Stimulated activated naive CD8-positive, alpha-beta T cell treated with anti-CD3 and anti-CD28 coated beads, Interleukin-15, amount 100 ng/mL, for 72 hours (primary cell): Measurements from ENCODE around the gene ANAPC16.
"Not testable (repeated sequence)": the region's sequence is repeated elsewhere in the genome, so short reads cannot be mapped to it uniquely, and the experiment has no call there.

Experiments used
- ATAC-seq: fragments of 150-1000 bp; cut with Tn5 transposase; 2 replicates; pipeline ENCODE4 v1.10.0; 2021; ENCODE audit warnings: mild to moderate bottlenecking, moderate library complexity
- DNase-seq, 2 donors: peaks; one replicate each; pipeline ENCODE4 v3.0.0; 2021 to 2022
- H3K27ac Mint-ChIP-seq, 2 donors: one replicate each; pipeline ENCODE4 v1.8.0; 2022; ENCODE audit warnings: mild to moderate bottlenecking in 2 of 2, mixed read lengths in 2 of 2, moderate library complexity in 2 of 2
- H3K27me3 Mint-ChIP-seq: one replicate; pipeline ENCODE4 v1.8.0; 2022; ENCODE audit warnings: mixed read lengths
- H3K4me1 Mint-ChIP-seq: one replicate; pipeline ENCODE4 v1.8.0; 2022; ENCODE audit warnings: mild to moderate bottlenecking, mixed read lengths
- H3K4me3 Mint-ChIP-seq, 2 donors: one replicate each; pipeline ENCODE4 v1.8.0; 2022; ENCODE audit warnings: mild to moderate bottlenecking in 2 of 2, mixed read lengths in 2 of 2, moderate library complexity in 1 of 2
- H3K9me3 Mint-ChIP-seq, 2 donors: one replicate each; pipeline ENCODE4 v1.8.0; 2022; ENCODE audit warnings: mixed read lengths in 2 of 2

ANAPC16 gene

DNA sequence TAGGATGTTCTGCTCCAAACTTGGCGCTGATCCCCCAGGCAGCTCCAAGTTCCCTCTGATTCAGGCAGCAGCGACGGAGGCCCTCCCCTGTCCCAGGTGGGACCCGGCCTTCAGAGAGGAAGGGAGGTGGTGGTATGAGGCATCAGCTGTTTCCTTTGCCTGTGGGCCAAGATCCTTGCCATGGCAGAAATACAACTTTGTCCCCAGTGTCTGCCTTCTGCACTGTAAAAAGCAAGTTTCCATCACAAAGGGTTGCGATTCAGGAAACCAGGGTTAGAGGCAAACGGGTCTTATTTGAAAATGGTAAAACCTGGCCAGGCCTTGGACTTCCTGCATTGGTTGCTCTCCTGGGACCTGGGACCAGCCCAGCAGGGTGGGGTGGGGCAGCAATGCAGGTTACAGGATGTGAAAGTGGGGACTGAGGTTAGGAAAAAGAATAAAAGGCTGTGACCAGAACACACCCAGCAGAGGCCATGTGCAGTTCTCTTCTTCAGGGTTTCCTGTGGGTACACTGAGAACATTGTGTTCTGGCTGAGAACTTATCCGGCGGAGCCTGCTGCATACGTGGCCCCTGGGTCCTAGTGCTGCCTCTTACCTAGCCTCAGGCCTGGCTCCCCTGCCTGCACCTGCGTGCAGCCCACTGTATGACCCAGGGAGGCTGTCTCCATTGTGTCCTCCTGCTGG is 32.8 kb downstream of the ANAPC16 start:
- DNase-seq, result peak; percentile 76 to 89
- Mint-ChIP-seq H3K4me3 (peak overlapping the region; percentile 85 to 88), H3K27me3 (no peaks in the 10 kb centered on the region), H3K27ac (peak overlapping the region; percentile 93), H3K9me3 (no peaks in the 10 kb centered on the region), H3K4me1 (peaks cover 94% of the 10 kb centered on the region)
- peak; percentile 94 for ATAC-seq

DNA sequence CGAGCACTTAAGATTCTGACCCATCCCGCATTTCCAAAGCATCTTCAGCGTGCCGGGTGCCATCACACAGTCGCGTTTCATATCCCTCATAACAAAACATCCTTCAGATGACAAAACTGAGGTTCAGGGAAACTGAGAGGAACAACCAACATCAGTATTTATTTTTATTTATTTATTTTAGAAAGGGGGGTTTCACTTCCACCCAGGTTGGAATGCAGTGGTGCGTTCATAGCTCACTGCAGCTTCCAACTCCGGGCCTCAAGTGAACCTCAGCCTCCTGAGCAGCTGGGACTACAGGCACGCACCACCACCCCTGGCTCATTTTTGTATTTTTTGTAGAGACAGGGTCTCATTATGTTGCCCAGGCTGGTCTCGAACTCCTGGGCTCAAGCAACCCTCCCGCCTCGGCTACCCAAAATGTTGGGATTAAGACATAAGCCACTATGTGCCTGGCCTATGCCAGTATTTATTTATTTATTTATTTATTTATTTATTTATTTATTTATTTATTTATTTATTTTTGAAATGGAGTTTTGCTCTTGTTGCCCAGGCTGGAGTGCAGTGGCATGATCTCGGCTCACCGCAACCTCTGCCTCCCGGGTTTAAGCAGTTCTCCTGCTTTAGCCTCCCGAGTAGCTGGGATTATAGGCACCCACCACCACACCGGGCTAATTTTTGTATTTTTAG is 33.5 kb downstream of the ANAPC16 start:
- not testable (repeated sequence) for DNase-seq

DNA sequence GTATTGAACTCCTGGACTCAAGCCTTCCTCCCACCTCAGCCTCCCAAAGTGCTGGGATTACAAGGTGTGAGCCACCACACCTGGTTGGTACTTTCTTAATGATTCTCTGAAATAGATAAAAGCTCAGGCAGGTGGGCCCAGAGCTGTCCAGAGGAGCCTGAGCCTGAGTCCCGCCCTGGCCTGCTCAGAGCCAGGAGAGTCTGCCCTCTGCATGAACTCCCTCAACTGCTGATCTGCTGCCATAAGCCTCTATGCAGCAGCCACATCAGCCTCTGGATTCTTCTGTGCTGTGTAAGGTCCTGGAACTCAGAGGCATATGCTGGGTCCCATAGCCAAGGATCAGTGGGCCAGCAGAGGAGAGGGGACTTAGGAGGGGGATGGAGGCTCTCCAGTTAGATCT is 34.9 kb downstream of the ANAPC16 start:
- Mint-ChIP-seq H3K9me3 (no peaks in the 10 kb centered on the region), H3K4me1 (peaks cover 94% of the 10 kb centered on the region), H3K27me3 (no peaks in the 10 kb centered on the region), H3K4me3 (peak overlapping the region; percentile 4 to 35), H3K27ac (peak overlapping the region in 1 of 2 donors; percentile 83)
- DNase-seq (no peak), ATAC-seq (no peak)

More for the DNA sequence above, 33.5 kb downstream of the ANAPC16 start:
- not testable (repeated sequence) for H3K9me3 Mint-ChIP-seq, ATAC-seq, H3K27me3 Mint-ChIP-seq
- Mint-ChIP-seq H3K4me3 (peak overlapping the region; percentile 85 to 88), H3K4me1 (peaks cover 94% of the 10 kb centered on the region), H3K27ac (peak overlapping the region; percentile 93)

DNA sequence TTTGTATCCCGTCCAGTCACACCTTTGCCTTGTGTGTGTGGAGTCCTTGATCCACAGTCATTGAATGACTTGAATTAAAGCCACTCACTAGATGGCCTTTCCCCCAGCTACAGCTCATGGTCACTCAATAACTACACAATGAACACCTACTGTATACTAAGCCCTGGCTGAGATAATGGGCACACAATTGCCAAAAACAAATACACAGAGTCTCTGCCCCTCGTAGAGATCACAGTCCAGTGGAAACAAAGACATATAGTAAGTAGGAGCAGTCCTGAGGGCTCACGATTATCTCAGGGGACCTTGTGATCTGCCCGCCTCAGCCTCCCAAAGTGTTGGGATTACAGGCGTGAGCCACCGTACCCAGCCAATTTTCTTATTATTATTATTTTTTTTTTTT is 35.8 kb downstream of the ANAPC16 start:
- Mint-ChIP-seq H3K27ac (no peak overlapping the region), H3K4me1 (peaks cover 94% of the 10 kb centered on the region), H3K4me3 (no peak overlapping the region), H3K27me3 (no peaks in the 10 kb centered on the region), H3K9me3 (no peaks in the 10 kb centered on the region)
- no peak for DNase-seq
- ATAC-seq, result no peak

DNA sequence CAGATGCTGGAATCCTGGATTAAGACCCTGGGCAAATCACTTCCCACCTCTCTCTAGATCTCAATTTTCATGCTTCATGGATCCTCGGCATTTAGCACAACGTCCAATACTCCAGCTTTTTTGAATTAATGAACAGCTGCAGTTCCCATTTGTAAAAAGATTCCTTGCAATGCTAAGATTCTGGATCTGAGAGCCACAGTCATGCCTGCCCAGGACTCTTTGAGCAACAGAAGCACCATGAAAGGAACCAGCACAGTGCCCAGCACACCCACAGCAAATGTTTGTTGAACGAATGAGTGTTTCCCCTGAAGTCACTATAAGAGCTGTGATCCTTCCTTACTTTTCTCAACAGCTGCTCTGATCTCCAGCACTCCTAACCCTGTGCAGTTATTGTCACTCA is 37.2 kb downstream of the ANAPC16 start:
- Mint-ChIP-seq H3K9me3 (no peaks in the 10 kb centered on the region), H3K4me3 (peak overlapping the region in 1 of 2 donors; percentile 1), H3K27me3 (no peaks in the 10 kb centered on the region), H3K27ac (peak overlapping the region in 1 of 2 donors; percentile 47), H3K4me1 (peaks cover 91% of the 10 kb centered on the region)
- DNase-seq (no peak), ATAC-seq (no peak)

DNA sequence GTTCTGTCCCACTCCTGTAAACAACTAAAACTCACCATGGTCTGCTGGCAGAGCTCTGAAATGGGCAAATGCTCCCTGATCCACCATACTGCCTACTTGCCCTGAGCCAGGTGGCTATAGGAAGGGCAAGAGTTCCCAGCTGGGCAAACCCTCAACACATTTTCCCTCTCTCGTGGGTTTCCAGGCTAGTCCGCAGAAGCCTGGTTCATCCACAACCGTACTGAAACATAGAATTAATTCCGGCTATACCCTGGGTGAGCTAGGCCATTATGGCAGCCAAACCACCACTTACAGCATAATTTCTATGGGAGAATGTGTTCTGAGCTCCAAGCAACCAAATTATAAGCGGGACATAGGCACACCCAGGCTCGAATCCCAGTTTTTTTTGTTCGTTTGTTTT is 37.8 kb downstream of the ANAPC16 start:
- no peaks in the 10 kb centered on the region for H3K27me3 Mint-ChIP-seq
- no peak for ATAC-seq
- peak overlapping the region in 1 of 2 donors; percentile 1 for H3K4me3 Mint-ChIP-seq

DNA sequence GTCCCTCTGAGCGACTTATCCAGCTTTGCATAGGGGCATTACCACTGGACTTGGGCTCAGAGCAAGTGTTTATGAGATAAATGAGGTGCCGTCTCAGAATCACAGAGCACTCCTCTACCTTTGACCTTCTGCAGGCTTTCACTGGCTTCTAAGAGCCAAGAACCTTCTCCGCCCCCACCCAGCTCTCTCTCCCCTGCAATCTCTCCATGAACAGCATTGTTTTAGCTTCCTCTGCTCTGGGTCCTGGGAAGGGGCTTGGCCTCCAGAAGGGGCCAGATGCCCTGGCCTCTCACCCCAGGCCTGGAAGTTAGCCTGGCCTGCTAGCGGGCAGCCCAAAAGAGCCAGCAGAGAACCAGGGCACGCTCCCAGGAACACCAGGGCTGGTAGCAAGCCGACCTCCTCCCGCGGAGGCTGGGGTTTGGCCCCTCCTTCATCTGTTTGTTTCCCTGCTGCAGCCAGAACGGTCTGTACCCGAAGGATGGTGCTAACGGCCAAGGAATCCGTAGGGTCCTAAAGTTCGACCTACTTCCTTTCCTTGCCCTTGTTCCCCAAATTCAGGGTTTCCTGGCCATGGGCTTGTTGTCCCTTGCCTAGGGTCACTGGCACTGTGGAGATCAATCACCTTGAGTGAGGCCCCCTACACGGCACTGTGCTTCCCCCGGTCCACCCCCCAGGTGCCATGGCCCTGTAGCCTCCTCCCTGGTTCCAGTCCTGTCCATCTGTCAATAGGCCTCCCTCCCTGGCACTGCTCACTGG is 39.2 kb downstream of the ANAPC16 start:
- H3K4me1 Mint-ChIP-seq, result peaks cover 93% of the 10 kb centered on the region
- H3K27ac Mint-ChIP-seq, result peak overlapping the region; percentile 92 to 94
- ATAC-seq, result peak; percentile 78
- peak; percentile 50 to 63 for DNase-seq
- H3K27me3 Mint-ChIP-seq, result no peaks in the 10 kb centered on the region
- peak overlapping the region; percentile 91 to 96 for H3K4me3 Mint-ChIP-seq
- H3K9me3 Mint-ChIP-seq, result no peaks in the 10 kb centered on the region

More for the DNA sequence above, 37.8 kb downstream of the ANAPC16 start:
- no peaks in the 10 kb centered on the region for H3K9me3 Mint-ChIP-seq
- DNase-seq, result no peak
- H3K27ac Mint-ChIP-seq, result peak overlapping the region in 1 of 2 donors; percentile 47
- peaks cover 90% of the 10 kb centered on the region for H3K4me1 Mint-ChIP-seq

DNA sequence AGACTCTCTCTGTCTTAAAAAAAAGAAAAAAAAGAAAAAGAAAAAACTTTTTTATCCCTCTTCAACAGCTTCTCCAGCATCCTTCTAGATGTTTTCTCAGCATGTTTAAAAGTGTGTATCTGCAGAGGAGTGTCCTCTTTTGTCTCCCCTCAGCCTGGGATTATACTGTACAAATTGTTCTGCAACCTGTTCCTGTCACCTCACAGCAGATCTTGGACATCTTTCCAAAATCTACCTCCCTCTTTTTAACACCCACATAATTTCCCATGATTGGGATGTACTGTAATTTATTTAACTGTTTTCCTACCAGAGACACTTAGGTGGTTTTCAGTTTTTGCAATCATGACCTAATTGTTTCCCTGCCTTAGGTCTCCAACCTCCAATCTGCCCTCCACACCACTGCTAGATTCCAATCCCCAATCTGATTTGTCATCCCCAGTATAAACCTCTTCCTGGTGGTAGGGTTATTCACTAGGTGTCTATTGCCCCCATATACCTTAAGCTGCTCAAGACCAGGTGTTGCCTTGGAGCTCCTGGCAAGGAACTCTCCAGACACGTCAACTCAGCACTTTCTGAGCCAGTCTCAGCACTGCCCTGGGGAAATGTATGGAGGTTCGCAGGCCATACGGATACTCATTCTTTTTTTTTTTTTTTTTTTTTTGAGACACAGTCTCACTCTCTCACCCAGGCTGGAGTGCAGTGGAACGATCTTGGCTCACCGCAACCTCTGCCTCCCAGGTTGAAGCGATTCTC is 40.3 kb downstream of the ANAPC16 start:
- Mint-ChIP-seq H3K4me3 (peak overlapping the region; percentile 19 to 67), H3K27ac (peak overlapping the region in 1 of 2 donors; percentile 15), H3K9me3 (no peaks in the 10 kb centered on the region), H3K4me1 (peaks cover 96% of the 10 kb centered on the region), H3K27me3 (no peaks in the 10 kb centered on the region)
- DNase-seq (no peak), ATAC-seq (no peak)

DNA sequence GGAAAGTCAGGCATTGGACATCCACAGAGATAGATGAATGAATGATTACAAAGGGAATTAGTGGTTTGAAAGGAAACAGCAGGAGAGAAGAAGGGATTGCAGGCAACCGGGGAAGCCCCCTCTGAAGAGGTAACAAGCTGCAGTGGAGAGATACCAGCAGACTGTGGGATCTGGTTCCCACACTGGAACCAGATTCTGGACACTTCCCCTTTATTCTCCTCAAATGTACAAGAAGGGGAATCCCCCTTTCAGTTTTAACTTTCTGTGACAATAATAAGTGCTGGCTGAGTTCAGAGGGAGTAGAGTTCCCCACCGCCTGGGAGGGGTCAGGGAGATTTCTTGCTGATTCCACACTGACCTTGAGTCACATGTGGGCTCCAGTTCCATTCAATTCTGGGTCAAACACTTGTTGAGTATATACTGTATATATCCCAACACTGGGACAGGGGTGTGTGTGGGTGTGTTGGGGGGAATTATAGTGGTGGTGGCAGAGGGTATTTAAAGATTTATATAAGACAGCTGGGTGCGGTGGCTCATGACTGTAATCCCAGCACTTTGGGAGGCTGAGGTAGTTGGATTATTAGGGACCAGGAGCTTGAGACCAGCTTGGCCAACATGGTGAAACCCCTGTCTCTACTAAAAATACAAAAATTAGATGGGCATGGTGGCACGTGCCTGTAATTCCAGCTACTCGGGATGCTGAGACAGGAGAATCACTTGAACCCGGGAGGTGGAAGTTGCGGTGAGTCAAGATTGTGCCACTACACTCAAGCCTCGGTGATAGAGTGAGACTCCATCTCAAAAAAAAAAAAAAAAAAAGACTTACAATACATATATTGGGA is 41.5 kb downstream of the ANAPC16 start:
- H3K9me3 Mint-ChIP-seq, result no peaks in the 10 kb centered on the region
- ATAC-seq, result no peak

DNA sequence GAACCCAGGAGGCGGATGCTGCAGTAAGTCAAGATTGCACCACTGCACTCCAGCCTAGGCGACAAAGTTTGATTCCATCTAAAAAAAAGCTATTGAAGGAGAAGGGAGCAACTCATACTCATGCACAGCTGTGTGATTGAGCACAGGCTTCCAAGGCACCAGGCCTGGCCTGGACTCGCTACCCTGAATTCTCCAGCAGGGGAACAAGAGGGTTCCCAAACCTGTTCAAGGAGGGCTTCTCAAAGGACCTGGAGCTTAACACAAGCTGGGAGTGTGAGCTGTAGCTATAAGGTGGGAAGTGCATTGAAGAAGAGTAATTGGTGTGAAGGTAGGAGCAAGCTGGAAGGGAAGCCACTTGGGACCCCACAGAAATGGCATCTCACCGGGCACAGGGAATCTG is 42.8 kb downstream of the ANAPC16 start:
- Mint-ChIP-seq H3K27ac (peak overlapping the region; percentile 12 to 30), H3K9me3 (no peaks in the 10 kb centered on the region), H3K4me1 (peaks cover 92% of the 10 kb centered on the region), H3K27me3 (no peaks in the 10 kb centered on the region), H3K4me3 (peak overlapping the region in 1 of 2 donors; percentile 10)
- DNase-seq (no peak), ATAC-seq (no peak)

More for the DNA sequence above, 41.5 kb downstream of the ANAPC16 start:
- H3K27ac Mint-ChIP-seq, result peak overlapping the region; percentile 30 to 85
- peak overlapping the region in 1 of 2 donors; percentile 13 for H3K4me3 Mint-ChIP-seq
- DNase-seq, result peak in 1 of 2 donors; percentile 45
- peaks cover 96% of the 10 kb centered on the region for H3K4me1 Mint-ChIP-seq
- H3K27me3 Mint-ChIP-seq, result no peaks in the 10 kb centered on the region

DNA sequence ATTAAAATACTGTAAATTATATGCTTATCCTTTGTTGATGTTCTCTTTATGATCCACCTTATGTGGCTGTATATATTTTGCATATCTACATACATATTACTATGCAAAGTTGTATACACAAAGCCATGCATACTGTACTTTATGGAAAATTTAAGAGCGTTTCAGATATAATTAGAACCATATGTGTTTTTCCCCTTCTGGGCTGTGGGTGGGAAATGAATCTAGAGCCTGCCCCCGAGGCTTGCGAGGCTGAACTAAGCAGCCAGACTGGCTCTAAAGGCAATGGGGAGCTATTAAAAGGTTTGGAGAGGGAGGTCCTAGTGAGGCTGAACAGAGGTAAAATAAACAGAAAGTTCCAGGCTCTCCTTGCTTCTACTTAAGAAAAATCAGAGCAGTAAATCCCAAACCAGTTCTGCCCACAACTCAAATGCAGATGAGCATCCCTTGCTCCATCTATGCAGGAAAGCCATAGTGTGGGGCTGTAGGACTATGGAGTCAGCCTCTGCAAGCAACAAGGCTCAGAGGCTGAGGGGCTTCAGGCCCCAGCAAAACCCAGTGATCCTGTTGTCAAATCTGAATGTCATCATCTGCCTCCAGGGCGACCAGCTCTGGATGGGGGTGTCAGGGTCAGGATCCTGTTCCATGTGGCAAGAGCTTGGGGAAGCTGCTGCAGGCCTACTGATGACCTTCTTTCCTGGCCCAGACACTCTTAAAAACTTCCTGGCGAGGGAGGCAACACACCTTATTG is 43.9 kb downstream of the ANAPC16 start:
- ATAC-seq (no peak), DNase-seq (peak; percentile 33 to 51)
- Mint-ChIP-seq H3K27me3 (no peaks in the 10 kb centered on the region), H3K27ac (peak overlapping the region; percentile 97 to 99), H3K4me1 (peaks cover 92% of the 10 kb centered on the region), H3K4me3 (peak overlapping the region; percentile 82 to 90), H3K9me3 (no peaks in the 10 kb centered on the region)

DNA sequence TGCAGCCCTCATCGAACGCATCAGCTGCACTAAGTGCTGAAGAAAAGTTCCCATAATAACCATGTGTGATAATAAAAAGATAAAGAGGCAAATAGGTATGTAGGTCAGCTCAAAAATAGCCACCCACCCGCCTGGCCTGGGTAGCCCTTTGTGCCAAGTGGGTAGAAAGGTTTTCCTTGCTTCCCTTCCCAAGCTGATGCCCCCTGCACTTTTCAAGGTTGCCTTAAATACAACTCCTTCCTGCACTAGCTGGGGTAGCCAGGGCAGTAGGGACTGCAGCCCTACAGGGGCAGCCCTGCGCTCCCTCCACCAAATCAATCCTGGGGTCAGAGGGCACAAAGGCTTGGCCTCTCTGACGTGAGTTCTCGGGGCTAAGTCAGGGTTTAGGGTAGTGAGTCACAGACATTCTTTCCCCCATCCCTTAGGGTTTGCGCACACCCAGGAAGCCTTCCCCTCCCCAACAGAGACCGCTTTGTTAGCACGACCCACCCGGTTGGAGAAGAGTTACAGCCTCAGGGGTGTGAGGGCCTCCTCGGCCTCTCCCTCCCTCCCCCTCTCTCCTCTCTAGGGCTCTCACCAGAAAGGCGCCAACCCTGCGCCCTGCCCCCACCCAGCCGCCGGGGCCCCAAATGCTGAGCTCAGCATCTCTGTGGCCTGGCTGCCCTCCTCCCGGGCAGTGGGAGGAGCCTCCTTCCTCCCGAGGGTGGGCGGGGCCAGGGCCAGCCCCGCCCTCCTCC is 44.6 kb downstream of the ANAPC16 start:
- H3K4me3 Mint-ChIP-seq, result peak overlapping the region; percentile 82 to 90
- H3K27ac Mint-ChIP-seq, result peak overlapping the region; percentile 97 to 99
- H3K9me3 Mint-ChIP-seq, result no peaks in the 10 kb centered on the region
- no peaks in the 10 kb centered on the region for H3K27me3 Mint-ChIP-seq
- ATAC-seq (peak; percentile 87), DNase-seq (peak; percentile 96 to 98)
- H3K4me1 Mint-ChIP-seq, result peaks cover 87% of the 10 kb centered on the region
